ENCODE measurements around the gene FBRSL1.

FBRSL1 gene

DNA sequence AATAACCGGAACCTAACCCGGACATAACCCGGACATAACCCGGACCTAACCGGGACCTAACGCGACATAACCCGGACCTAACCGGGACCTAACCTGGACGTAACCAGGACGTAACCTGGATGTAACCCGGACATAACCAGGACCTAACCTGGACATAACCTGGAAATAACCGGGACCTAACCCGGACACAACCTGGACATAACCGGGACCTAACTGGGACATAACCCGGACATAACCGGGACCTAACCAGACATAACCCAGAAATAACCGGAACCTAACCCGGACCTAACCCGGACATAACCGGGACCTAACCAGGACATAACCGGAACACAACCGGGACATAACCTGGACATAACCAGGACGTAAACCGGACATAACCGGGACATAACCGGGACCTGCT is 6.7 kb upstream of the FBRSL1 start:
- DNase-seq = no peak

DNA sequence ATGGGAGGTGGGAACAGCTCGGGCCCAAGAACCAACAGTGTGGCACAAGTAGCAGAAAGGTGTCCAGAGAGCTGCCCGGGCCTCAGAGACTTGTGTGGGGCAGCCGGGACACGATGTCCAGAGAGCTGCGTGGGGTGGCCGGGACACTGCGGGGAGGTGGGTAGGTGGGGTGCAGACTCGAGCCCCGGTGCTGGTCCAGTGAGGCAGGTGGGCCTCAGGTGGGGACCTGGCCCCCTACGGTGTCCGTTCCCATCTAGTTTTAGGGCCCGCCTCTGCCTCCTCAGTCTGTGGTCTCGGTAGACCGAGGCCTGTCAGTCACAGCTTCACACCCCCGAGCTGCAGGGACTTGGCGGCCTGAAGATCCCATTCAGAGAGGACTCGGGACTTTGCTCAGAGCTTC is 6.3 kb upstream of the FBRSL1 start:
- DNase-seq = no peak

- DNase-seq = no peak
These were observed 5.6 kb upstream of the FBRSL1 start for GRCh38 chr12:132484183-132484890.

DNA sequence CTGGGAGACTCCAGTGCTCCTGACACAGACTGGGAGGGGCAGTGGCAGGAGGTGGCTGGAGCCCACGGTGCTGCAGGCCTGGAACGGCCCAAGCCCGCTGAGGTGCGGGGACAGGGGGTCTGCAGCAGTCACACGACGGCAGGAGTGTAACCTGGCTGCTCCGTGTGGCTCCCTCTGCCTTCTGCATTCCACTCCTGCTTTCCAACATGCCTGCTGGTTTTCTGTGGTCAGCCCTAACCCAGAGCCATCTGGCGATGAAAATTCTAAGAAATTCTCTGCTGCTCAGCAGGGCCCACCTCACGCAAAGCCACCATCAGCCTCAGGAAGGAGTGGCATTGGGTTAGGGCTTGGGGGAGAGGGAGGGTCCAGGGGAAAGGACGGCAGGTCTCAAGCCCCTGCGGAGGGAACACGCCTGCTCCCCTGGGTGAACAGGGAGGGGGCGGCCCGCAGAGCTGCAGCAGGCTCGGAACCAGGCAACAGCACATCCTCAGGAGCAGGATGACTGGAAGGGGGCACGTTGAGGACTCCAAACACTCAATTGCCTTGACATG is 5.0 kb upstream of the FBRSL1 start:
- no peak for DNase-seq

DNA sequence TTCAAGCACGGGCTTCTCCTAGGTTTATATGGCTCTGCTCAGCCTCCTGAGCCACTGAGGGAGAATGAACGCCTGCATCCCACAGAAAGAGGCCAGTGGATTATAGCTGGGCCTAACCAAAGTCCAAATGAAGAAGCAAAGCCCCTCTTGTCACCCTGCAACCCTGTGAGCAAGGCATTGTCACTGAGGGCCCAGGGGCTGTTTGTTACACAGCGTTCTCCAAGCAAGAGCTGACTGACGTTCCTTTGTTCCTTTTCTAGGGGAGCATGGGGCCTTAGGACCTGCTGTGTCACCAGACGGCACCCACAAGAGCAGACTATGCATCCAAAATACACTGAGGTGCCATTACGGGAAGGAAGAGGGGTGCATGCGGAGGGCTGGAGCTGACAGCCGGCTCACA is 4.3 kb upstream of the FBRSL1 start:
- no peak for DNase-seq

DNA sequence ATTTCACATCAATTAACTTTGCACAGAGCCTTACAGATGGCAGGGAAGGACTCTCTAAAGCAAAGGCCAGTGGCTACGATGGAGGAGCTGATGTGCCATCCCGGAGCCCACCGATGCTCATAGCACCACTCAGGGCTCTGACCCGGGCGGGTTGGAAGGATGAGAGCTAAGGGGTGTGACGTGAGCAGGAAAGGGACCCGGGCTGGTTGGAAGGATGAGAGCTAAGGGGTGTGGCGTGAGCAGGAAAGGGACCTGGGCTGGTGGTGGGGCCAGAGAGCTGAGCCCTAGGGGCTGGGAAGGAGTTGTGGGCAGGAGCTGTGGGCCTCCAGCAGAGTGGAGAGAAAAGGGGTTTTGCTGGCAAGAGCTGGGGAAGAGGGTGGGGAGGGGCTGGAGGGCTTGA is 3.8 kb upstream of the FBRSL1 start:
- no peak for DNase-seq

GRCh38 chr12:132486576-132486975 is 3.4 kb upstream of the FBRSL1 start:
- no peak for DNase-seq

- DNase-seq = no peak
These were observed 2.6 kb upstream of the FBRSL1 start for GRCh38 chr12:132487311-132487741.

- DNase-seq = no peak
These were observed 1.5 kb upstream of the FBRSL1 start for GRCh38 chr12:132488127-132489077.

GRCh38 chr12:132489078-132489601 is 811 bp upstream of the FBRSL1 start:
- DNase-seq = peak in 1 of 56 donors; percentile 53

DNA sequence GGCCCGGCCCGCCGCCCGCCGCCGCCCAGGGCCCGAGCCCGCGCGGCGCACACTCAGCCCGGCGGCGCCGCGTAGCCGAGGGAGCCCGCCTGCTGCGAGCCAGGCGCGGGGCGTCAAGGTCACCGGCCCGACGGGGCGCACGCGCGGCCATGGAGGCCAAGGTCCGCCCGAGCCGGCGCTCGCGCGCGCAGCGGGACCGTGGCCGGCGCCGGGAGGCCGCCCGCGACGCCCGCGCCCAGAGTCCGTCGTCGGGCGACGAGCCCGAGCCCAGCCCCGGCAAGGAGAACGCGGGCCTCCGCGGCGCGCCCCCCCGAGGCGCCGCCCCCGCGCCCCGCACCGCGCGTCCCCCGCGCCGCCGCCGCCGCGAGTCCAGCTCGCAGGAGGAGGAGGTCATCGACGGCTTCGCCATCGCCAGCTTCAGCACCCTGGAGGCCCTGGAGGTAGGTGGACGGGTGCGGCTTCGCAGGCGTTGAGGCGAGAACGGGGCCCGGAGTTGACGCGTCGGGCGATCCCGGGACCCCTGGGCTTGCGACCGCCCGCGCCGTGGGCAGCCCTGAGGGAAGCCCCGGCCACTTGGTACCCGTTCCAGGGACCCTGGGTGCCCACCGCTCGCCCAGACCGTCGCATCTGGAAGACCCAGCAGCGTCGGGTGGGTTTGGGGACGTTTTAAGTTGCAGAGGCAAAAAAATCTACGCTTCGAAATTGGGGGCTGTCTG is 629 bp downstream of the FBRSL1 start:
- no peak for DNase-seq

DNA sequence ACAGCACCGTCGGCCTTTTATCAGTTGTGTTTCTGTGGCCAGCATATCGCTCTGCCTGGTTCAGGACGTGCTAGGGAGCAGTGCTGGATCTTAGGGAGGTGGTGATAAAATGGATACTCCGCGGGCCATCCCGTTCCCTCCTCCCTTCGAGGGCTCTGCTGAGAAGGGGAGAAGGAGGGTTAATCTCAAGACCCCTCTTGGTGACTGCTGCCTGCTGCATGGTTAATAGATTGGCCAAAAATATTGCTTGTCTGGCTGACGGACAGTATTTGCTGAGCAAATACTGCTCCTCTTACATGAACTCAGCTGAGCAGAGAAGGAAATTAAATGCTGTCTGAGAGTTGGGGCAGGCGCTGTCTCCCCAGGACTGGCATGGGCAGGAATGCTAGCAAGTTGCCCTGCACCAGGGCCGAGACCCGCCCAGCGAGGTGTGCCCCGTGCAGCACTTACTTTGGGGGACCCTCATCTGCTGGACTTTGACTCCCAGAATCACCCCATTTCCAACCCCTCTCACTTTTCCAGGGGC is 1.2 kb downstream of the FBRSL1 start:
- DNase-seq = no peak

DNA sequence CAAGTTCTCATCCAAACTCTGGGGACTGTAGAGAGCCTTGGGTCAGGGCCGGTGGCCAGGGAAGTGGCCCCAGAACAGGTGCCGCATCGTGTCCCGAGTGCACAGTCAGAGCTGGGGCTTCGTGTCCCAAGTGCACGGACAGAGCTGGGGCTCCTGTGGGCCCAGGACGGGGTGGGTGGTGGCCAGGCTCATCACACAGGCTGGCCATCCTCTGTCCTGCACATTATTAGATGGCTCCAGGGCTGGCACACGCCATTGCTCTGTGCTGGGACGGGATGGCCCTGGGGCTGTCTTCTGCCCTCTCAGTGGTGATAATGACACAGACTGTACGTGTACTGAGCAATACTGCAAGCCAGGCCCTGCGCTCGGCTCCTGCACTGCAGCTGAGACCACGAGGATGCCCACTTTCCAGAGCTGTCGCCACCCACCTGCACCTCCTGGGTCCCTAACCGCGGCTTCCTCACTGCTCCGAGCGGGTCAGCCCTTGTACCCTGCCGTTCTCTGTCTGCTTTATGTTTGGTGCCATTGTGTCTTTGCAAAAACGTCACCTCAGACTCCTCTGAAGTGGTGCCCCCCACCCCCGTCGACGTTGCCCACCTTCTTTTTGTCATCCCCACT is 1.9 kb downstream of the FBRSL1 start:
- DNase-seq = no peak

- no peak for DNase-seq
These were observed 2.6 kb downstream of the FBRSL1 start for GRCh38 chr12:132492522-132492921.

- no peak for DNase-seq
These were observed 3.0 kb downstream of the FBRSL1 start for GRCh38 chr12:132492951-132493350.

- DNase-seq = no peak
These were observed 3.7 kb downstream of the FBRSL1 start for GRCh38 chr12:132493482-132494178.

DNA sequence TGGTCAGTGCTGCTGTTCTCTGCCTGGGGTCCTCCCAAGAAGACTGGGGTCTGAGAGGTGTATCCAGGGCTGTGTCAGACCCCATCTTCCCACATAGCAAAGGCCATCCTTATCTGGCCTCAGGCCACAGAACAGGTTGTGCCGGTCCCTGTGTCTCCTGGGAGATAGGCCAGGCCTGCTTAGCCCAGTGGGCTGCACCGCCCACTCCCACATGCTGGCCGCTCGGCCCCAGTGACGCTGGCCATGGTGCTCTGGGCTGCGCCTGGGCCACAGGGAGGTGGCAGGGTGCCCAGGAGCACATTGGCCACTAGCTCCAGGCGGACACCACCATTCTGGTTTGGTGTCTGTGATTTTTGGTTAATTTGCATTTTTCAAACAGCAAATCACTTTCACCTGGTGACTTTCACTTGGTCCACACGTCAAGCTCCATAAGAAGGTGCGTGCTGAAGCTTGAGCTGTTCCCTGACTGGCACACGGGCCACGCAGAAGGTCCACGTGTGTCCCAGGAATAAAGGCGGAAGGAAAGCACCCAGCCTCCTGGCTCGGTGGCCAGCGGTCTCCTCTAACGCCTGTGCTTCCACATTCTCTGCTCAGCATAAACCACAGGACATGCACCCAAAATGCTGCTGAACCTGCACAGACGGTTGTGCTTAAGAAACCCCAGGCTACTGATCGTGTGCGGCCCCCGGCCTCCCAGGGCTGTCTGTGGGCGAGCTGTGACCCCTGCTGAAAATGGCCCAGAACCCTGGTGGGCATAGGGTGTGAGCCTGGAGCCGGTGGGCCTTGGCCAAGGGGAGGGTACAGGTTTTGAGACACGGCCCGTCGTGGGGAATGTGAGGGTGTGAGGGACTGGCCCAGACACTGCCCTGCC is 4.6 kb downstream of the FBRSL1 start:
- peak in 12 of 56 donors; percentile 22 to 67 (median 33) for DNase-seq

DNA sequence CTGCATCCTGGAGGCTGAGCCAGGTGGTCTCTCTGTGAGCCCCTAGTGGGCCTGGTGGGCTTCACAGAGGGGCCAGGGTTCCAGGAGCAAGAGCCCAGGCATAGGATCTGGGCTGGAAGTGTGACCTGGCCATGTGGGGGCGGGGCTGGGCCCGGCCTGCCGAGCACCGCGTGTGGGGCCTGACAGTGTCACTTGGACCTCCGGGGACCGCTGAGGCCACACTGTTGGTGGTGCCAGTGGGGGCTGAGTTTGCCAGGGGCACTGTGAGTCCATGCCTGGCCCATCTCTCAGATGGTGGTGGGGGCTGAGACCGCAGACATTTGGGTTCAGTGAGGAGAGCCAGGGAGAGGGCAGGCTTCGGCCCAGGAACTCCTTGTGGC is 5.2 kb downstream of the FBRSL1 start:
- DNase-seq = no peak
